ENCODE data around the gene CENPU.

CENPU gene

GRCh38 chr4:184689681-184690080 is 44.2 kb downstream of the CENPU start:
- H3K27ac ChIP-seq = peak overlapping the region; percentile 82; the same call in 1 of the 2 replicates
- TF ChIP-seq CTCF (conservative IDR thresholded peaks at IDR 0.05; ENCODE audit: low read depth) = no peak
- ChIA-PET CTCF (no interaction called here), POLR2A (ENCODE audit: low non-redundant PET) (no interaction called here)
- no peak for DNase-seq (ENCODE audit: low spot score)

GRCh38 chr4:184688447-184688846 is 45.4 kb downstream of the CENPU start:
- peak overlapping the region; percentile 82 for H3K27ac ChIP-seq
- DNase-seq (ENCODE audit: low spot score) = peak; percentile 89
- CTCF ChIA-PET = interaction anchor here (0.6 kb wide), 1 partner anchor 15 kb away, joined by 4 read pairs; no protein-coding TSS in a partner anchor
- TF ChIP-seq CTCF (conservative IDR thresholded peaks at IDR 0.05; ENCODE audit: low read depth) = no peak
- POLR2A ChIA-PET (ENCODE audit: low non-redundant PET) = no interaction called here

- no peak for DNase-seq (ENCODE audit: low spot score)
- POLR2A ChIA-PET (ENCODE audit: low non-redundant PET) = no interaction called here
- TF ChIP-seq CTCF (conservative IDR thresholded peaks at IDR 0.05; ENCODE audit: low read depth) = no peak
- CTCF ChIA-PET = interaction anchor here (0.6 kb wide), 1 partner anchor 16 kb away, joined by 4 read pairs; no protein-coding TSS in a partner anchor
- H3K27ac ChIP-seq = peak overlapping the region; percentile 82
Observed at GRCh38 chr4:184688005-184688404, 45.9 kb downstream of the CENPU start.

GRCh38 chr4:184684491-184685189 is 49.3 kb downstream of the CENPU start:
- CTCF ChIA-PET = interaction anchor here (0.6 kb wide), 1 partner anchor 18 kb away, joined by 4 read pairs; no protein-coding TSS in a partner anchor
- no peak overlapping the region for H3K27ac ChIP-seq

GRCh38 chr4:184681916-184682315 is 52.0 kb downstream of the CENPU start:
- H3K27ac ChIP-seq = no peak overlapping the region
- CTCF ChIA-PET = no interaction called here
- POLR2A ChIA-PET (ENCODE audit: low non-redundant PET) = no interaction called here
- no peak for DNase-seq (ENCODE audit: low spot score)
- TF ChIP-seq CTCF (conservative IDR thresholded peaks at IDR 0.05; ENCODE audit: low read depth) = no peak

More at GRCh38 chr4:184684491-184685189, 49.3 kb downstream of the CENPU start:
- POLR2A ChIA-PET (ENCODE audit: low non-redundant PET) = no interaction called here
- no peak for TF ChIP-seq CTCF (conservative IDR thresholded peaks at IDR 0.05; ENCODE audit: low read depth)
- DNase-seq (ENCODE audit: low spot score) = no peak

- DNase-seq (ENCODE audit: low spot score) = peak; percentile 7
- CTCF ChIA-PET = no interaction called here
- H3K27ac ChIP-seq = no peak overlapping the region
- no peak for TF ChIP-seq CTCF (conservative IDR thresholded peaks at IDR 0.05; ENCODE audit: low read depth)
- POLR2A ChIA-PET (ENCODE audit: low non-redundant PET) = no interaction called here
Observed at GRCh38 chr4:184680698-184681097, 53.2 kb downstream of the CENPU start.

All from RWPE1 (cell line).